ENCODE results near the gene DEPDC5.

DNA sequence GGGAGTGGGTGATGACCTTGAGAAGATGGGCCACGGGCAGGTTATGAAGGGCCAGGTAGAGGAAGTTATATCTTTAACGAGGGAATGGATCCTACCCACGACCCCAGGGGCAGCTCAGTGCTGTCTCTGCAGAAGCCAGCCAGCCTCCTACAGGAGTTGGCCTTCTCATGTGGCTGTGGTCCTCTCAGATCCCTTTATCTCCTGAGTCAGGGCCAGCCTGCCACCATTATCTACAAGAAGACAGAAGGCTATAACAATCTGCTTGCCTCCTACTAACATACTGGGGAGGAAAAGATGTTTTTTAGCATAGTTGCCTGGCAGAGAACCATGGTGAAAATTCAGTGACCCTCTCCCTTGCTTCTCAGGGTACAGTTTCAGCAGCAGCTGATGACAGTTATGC lies 183.5 kb downstream of the DEPDC5 start:
- TF ChIP-seq EZH2 (IDR thresholded peaks at IDR 0.05; ENCODE audit: borderline replicate concordance, low read depth, low read length, poor library complexity, severe bottlenecking), result no peak
- TF ChIP-seq, protein P1, sequence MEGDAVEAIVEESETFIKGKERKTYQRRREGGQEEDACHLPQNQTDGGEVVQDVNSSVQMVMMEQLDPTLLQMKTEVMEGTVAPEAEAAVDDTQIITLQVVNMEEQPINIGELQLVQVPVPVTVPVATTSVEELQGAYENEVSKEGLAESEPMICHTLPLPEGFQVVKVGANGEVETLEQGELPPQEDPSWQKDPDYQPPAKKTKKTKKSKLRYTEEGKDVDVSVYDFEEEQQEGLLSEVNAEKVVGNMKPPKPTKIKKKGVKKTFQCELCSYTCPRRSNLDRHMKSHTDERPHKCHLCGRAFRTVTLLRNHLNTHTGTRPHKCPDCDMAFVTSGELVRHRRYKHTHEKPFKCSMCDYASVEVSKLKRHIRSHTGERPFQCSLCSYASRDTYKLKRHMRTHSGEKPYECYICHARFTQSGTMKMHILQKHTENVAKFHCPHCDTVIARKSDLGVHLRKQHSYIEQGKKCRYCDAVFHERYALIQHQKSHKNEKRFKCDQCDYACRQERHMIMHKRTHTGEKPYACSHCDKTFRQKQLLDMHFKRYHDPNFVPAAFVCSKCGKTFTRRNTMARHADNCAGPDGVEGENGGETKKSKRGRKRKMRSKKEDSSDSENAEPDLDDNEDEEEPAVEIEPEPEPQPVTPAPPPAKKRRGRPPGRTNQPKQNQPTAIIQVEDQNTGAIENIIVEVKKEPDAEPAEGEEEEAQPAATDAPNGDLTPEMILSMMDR (conservative IDR thresholded peaks at IDR 0.05; ENCODE audit: low read depth, low read length), result no peak

All from A673 (cell line).